Esophagus muscularis mucosa (tissue), 4 donors: Measurements from ENCODE around the gene FEM1A. TPM values are rescaled to one million over a fixed set of nuclear protein-coding genes. Genes with fewer than 3 reads are reported as not detected.

ENCODE experiments used
- DNase-seq: peaks from one replicate; pipeline ENCODE4 v3.0.0-alpha.2; 2017; ENCODE audit errors: extremely low spot score
- H3K27ac ChIP-seq, 4 donors: fragments of 200-600 bp; sonication (generic); replicated peaks in 1 of 4; 1 replicate in 3 of 4; 2 replicates in 1 of 4; pipeline ENCODE4 v1.5.1; 2016 to 2019; ENCODE audit warnings: mild to moderate bottlenecking in 1 of 4
- H3K27me3 ChIP-seq, 4 donors: fragments of 200-600 bp; sonication (generic); one replicate each; pipeline versions ENCODE4 v1.5.1 to v1.6.0; 2016 to 2019
- H3K36me3 ChIP-seq, 4 donors: fragments of 200-600 bp; sonication (generic); one replicate each; pipeline ENCODE4 v1.5.1; 2016 to 2019
- H3K4me1 ChIP-seq, 4 donors: fragments of 200-600 bp; sonication (generic); one replicate each; pipeline ENCODE4 v1.5.1; 2016 to 2019
- H3K4me3 ChIP-seq, 4 donors: fragments of 200-600 bp; sonication (generic); 1 replicate in 2 of 4; 2 replicates in 2 of 4; pipeline ENCODE4 v1.5.1; 2016 to 2019; ENCODE audit warnings: mild to moderate bottlenecking in 4 of 4, moderate library complexity in 1 of 4
- H3K9me3 ChIP-seq, 4 donors: fragments of 200-600 bp; sonication (generic); 1 replicate in 3 of 4; 2 replicates in 1 of 4; pipeline ENCODE4 v1.5.1; 2016 to 2019
- EP300 ChIP-seq: sonication (generic); formaldehyde crosslinking; IDR thresholded peaks from one replicate; pipeline ENCODE4 v1.6.1; 2017; ENCODE audit warnings: antibody characterized with exemption
- POLR2A ChIP-seq: fragments of 450-650 bp; IDR thresholded peaks from one replicate; pipeline ENCODE4 v1.6.1; 2017; ENCODE audit warnings: antibody characterized with exemption, moderate library complexity, mild to moderate bottlenecking, low read depth
- POLR2AphosphoS5 ChIP-seq, 2 donors: sonication (generic); formaldehyde crosslinking; IDR thresholded peaks; one replicate each; pipeline ENCODE4 v1.6.1; 2017; ENCODE audit warnings: antibody characterized with exemption in 2 of 2
- WGBS: methylation state at CpG from one replicate; pipeline ENCODE4 v1.1.5; 2018; 5-methylcytosine and 5-hydroxymethylcytosine counted together
- intact Hi-C: fragments of 100-400 bp; cut with DNase I; formaldehyde crosslinking; loops from one replicate; pipeline ENCODE4 v1.15.1; 2023
- total RNA-seq, 4 donors: library from RNA; depleted of rRNA; stranded (reverse); fragments of >200 nt; gene quantifications; one replicate each; pipeline versions ENCODE4 v1.1.0 to v1.2.1, GENCODE V29; 2016
- TF ChIP-seq, protein P1 (sequence below), 3 experiments: fragments of 200-600 bp in 2 of 3; fragments of 450-650 bp in 1 of 3; sonication (generic) in 2 of 3; IDR thresholded peaks; one replicate each; pipeline ENCODE4 v1.5.1; 2017 to 2019; ENCODE audit warnings: antibody characterized with exemption in 3 of 3, mild to moderate bottlenecking in 2 of 3, moderate library complexity in 1 of 3

Gene FEM1A
- total RNA-seq, 4 donors from 2014 or later: 16.2 to 22.8 (median 19.9) TPM

DNA sequence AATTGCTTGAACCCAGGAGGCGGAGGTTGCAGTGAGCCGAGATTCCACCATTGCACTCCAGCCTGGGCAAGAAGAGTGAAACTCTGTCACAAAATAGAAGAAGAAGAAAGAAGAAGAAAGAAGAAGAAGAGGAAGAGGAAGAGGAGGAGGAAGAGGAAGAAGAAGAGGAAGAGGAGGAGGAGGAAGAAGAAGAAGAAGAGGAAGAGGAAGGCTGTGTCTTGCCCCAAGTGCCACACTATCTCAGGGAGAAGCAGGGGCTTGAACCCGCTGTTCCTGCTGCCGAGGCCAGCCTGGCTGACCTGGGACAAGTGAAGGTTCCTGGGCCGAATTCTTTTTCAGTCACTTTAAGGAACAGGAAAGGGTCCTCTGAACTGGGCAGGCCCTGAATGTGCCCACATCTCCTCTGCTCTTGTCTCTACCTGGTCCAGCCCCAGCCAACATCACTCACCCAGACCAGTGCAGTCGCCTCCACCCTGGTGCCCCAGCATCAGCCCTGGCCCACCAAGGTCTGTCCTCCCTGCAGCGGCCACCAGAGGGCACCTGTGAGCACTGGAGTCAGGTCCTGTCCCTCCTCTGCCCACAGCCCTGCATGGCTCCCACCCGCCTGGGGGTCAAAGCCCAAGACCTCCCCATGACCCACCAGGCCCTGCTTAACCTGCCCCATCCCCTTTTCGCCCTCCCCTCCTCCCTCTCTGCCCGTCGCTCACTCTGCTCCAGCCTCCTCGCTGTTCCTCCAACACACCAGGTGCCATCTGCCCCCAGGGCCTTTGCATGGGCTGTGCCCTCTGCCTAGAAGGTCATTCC is 20.0 kb downstream of the FEM1A start:
- intact Hi-C loops: loop anchor here (5.0 kb wide), 1 partner anchor 101 kb away; no protein-coding TSS in a partner anchor
- Histone ChIP-seq H3K4me3 (no peak overlapping the region), H3K9me3 (no peaks in the 10 kb centered on the region), H3K36me3 (peaks cover 4 to 7% (median 4%) of the 10 kb centered on the region in 4 donors), H3K27me3 (no peaks in the 10 kb centered on the region), H3K27ac (peak overlapping the region in 2 of 4 donors; percentile 82), H3K4me1 (peaks cover 21 to 45% (median 30%) of the 10 kb centered on the region in 4 donors)
- TF ChIP-seq, protein P1, sequence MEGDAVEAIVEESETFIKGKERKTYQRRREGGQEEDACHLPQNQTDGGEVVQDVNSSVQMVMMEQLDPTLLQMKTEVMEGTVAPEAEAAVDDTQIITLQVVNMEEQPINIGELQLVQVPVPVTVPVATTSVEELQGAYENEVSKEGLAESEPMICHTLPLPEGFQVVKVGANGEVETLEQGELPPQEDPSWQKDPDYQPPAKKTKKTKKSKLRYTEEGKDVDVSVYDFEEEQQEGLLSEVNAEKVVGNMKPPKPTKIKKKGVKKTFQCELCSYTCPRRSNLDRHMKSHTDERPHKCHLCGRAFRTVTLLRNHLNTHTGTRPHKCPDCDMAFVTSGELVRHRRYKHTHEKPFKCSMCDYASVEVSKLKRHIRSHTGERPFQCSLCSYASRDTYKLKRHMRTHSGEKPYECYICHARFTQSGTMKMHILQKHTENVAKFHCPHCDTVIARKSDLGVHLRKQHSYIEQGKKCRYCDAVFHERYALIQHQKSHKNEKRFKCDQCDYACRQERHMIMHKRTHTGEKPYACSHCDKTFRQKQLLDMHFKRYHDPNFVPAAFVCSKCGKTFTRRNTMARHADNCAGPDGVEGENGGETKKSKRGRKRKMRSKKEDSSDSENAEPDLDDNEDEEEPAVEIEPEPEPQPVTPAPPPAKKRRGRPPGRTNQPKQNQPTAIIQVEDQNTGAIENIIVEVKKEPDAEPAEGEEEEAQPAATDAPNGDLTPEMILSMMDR (IDR thresholded peaks at IDR 0.05): peak; percentile 83 to 95 (median 86)
- TF ChIP-seq EP300: no peak
- WGBS: 67% methylated on average over 11 of the region's 12 CpGs
- no peak for DNase-seq

DNA sequence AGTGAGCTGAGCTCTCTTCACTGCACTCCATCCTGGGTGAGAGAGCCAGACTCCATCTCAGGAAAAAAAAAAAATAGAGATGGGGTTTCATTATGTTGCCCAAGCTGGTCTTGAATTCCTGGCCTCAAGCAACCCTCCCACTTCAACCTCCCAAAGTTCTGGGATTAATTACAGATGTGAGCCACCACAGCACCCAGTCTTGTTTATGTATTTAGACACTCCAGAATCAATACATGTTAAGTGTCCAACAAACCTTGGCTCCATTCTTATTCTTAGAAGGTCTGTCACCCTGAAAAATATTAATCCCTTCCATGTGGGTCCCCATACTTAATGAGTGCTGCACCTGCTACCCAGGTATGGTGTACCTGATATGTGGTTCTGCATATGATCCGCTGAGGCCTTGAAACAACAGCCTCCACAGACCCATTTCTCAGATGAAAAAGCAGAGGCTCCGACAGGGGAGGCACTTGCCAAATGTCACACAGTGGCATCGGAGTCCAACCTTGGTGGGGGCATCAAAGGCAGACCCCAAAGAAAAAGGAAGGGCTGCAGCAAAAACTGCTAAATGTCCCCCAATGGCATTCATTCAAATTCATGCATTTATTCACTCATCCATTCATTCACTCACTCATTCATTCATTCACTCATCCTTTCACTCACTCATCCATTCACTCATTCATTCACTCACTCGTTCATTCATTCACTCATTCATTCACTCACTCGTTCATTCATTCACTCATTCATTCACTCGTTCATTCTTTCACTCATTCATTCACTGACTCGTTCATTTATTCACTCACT is 23.3 kb downstream of the FEM1A start:
- DNase-seq: no peak
- Histone ChIP-seq H3K4me3 (peak overlapping the region in 2 of 4 donors; percentile 27 to 29), H3K27ac (peak overlapping the region in 1 of 4 donors; percentile 82), H3K27me3 (no peaks in the 10 kb centered on the region), H3K9me3 (no peaks in the 10 kb centered on the region), H3K36me3 (peaks cover 22 to 37% (median 32%) of the 10 kb centered on the region in 4 donors), H3K4me1 (peaks cover 21 to 39% (median 30%) of the 10 kb centered on the region in 4 donors)
- 72% methylated on average over 7 of the region's 7 CpGs for WGBS
- TF ChIP-seq, protein P1 (IDR thresholded peaks at IDR 0.05): no peak
- no peak for TF ChIP-seq POLR2AphosphoS5 (IDR thresholded peaks at IDR 0.05)
- TF ChIP-seq POLR2A: no peak
- no peak for TF ChIP-seq EP300
- intact Hi-C loops: loop anchor here (5.0 kb wide), 1 partner anchor 97 kb away; no protein-coding TSS in a partner anchor

DNA sequence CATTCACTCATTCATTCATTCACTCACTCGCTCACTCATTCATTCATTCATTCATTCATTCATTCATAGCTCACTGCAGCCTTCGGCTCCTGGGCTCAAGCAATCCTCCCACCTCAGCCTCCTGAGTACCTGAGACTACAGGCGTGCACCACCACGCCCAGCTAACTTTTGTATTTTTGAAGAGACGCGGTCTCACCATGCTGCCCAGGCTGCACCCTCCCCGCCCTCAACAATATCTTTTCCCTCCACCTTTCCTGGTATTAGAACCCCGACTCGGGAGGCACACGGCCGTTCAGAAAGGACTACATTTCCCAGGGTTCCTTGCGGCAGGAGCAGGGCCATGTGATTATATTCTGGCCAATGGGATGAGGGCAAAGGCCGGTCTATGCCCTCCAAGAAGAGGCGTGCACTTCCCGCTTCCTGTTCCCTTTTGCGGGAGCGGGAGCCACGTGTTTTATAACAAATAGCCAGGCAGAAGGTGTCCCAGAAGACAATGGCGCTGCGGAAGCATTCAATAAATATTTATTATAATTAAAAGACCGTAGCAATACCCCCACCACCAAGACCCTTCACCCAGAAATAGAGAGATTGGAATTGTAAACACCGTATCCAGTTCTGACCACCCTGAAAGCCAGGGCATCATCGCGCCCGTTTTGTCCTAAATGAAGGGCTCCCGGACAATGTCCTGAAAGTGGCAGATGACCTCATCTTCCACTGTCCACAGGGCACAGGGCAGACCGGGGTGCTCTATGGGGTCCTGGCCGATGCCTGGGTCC is 24.1 kb downstream of the FEM1A start:
- H3K4me1 ChIP-seq: peaks cover 21 to 39% (median 30%) of the 10 kb centered on the region in 4 donors
- no peaks in the 10 kb centered on the region for H3K27me3 ChIP-seq
- H3K27ac ChIP-seq: peak overlapping the region in 3 of 4 donors; percentile 36 to 73 (median 51)
- TF ChIP-seq, protein P1 (IDR thresholded peaks at IDR 0.05): no peak
- TF ChIP-seq POLR2A (no peak), POLR2AphosphoS5 (IDR thresholded peaks at IDR 0.05) (peak; percentile 54 to 88), EP300 (no peak)
- intact Hi-C loops: no loop called here
- WGBS: 20% methylated on average over 26 of the region's 28 CpGs
- H3K9me3 ChIP-seq: no peaks in the 10 kb centered on the region
- peaks cover 22 to 37% (median 32%) of the 10 kb centered on the region in 4 donors for H3K36me3 ChIP-seq
- peak overlapping the region; percentile 27 to 41 (median 31) for H3K4me3 ChIP-seq
- DNase-seq: peak; percentile 96

DNA sequence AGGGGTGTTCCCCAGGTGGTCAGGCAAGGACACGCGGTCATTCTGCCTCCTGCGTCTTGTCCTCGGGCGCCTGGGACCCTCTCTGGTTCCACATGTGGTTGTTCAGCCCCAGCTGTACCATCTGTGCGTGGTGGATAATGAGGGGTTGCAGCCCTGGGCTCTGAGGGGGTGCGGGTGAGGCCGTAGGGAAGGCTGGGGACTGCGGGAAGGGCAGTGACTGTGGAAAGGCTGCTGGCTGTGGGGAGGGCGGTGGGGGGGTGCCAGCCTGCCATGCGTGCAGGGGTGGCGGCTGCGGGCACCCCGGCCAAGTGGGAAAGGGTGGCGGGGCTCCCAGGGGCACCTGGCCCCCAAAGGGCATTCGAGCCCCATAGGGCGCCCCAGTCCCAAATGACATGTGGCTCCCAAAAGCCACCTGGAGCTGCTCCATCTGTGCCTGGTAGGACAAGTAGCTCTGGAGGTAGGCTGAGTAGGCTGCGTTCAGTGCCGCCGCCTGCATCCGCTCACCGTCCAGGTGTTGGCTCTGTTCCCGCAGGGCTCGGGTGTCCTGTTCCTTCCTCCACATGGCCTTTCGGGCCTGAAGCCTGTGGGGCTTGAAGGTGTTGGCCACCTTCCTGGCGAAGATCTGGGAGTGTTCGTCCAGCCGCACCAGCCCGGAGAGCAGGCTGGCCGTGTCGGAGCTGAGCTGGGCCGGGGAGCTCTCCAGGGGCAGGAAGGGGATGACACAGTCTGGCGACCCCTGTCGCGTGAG is 24.8 kb downstream of the FEM1A start:
- intact Hi-C loops: no loop called here
- H3K27ac ChIP-seq: peak overlapping the region in 3 of 4 donors; percentile 36 to 73 (median 51)
- peaks cover 22 to 37% (median 32%) of the 10 kb centered on the region in 4 donors for H3K36me3 ChIP-seq
- WGBS: 96% methylated on average over 11 of the region's 35 CpGs
- no peaks in the 10 kb centered on the region for H3K9me3 ChIP-seq
- no peak for DNase-seq
- peak overlapping the region in 2 of 4 donors; percentile 33 to 41 for H3K4me3 ChIP-seq
- TF ChIP-seq POLR2A: no peak
- no peak for TF ChIP-seq EP300
- TF ChIP-seq, protein P1 (IDR thresholded peaks at IDR 0.05): no peak
- no peak for TF ChIP-seq POLR2AphosphoS5 (IDR thresholded peaks at IDR 0.05)
- H3K4me1 ChIP-seq: peaks cover 21 to 38% (median 30%) of the 10 kb centered on the region in 4 donors
- H3K27me3 ChIP-seq: no peaks in the 10 kb centered on the region
